HG03159 (cell line): ENCODE data around the gene MIA.
"Not testable (repeated sequence)": the region's sequence is repeated elsewhere in the genome, so short reads cannot be mapped to it uniquely, and the experiment has no call there.

ENCODE experiments used
- ATAC-seq: cut with Tn5 transposase; IDR thresholded peaks from one replicate; pipeline ENCODE4 v1.9.1; 2021; ENCODE audit warnings: mild to moderate bottlenecking, moderate library complexity; ENCODE audit not compliant: unreplicated experiment

The MIA gene

GRCh38 chr19:40802300-40803169 lies 27.2 kb downstream of the MIA start:
- ATAC-seq, result no peak

- ATAC-seq, result no peak
Measured at GRCh38 chr19:40803170-40803856, 28.0 kb downstream of the MIA start.

DNA sequence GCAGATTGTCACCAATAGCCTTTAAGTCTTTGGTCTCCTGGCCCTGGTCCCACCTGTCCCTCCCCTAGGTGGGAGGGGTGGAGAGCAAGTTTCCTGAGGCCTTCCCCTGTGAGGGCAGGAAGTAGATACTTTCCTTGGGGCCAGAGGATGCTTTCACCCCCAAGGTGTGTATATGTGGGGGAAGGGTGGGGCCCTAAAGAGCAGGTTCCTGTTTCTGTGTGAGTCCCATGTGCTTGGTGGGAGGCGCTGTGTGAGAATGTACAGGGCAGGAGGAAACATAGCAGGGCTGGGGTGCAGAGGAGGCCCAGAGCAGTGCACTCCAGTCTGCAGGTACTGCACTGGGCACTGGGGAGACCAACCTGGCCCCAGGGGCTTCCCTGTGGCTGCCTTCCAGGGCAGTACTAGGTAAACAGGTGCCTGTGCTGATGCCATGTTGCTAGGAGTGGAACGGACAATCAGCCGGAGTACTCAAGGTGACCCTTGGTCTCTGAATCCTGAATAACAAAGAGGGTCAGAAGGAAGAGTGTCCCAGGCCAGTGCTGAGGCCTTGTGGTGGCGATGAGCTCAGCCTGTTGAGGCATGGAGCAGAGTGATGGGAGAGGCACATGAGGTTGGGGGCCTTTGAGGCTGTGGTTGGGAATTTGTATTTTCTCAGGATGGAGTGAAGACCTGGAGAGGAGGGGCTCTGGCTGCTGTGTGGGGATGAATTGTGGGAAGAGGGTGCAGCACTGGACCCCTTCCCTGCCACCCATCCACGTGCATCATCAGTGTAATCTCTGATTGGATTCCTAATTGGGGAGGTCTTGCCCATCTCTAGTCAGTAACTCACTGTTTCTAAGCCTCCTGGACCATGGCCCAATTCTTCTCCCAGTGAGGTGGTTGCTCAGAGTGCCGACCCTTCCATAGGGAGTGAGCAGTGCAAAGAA lies 28.8 kb downstream of the MIA start:
- ATAC-seq, result no peak

DNA sequence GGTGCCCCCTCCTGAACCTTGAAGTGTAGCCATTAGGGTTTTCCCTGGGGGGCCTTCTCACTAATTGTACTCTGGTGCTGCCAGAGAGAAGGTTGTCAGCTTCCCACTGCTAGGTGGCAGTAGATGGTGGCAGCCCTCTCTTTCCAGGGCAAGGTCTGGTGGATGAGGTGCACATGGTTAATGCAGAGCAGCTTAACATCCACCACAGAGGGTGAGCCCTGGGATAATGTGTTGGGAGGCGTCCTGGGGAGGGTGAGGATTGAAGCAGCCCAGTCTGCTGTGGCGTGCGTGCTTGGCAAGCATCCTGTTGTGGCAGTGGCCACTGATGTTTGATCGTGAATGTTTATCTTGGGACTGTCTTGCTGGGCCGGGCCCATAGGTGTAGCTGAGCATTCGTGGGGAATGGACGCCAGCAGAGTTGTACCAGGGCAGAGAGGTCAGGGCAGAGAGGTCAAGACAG lies 29.5 kb downstream of the MIA start:
- no peak for ATAC-seq

- ATAC-seq, result no peak
Measured at GRCh38 chr19:40805258-40805868, 30.0 kb downstream of the MIA start.

DNA sequence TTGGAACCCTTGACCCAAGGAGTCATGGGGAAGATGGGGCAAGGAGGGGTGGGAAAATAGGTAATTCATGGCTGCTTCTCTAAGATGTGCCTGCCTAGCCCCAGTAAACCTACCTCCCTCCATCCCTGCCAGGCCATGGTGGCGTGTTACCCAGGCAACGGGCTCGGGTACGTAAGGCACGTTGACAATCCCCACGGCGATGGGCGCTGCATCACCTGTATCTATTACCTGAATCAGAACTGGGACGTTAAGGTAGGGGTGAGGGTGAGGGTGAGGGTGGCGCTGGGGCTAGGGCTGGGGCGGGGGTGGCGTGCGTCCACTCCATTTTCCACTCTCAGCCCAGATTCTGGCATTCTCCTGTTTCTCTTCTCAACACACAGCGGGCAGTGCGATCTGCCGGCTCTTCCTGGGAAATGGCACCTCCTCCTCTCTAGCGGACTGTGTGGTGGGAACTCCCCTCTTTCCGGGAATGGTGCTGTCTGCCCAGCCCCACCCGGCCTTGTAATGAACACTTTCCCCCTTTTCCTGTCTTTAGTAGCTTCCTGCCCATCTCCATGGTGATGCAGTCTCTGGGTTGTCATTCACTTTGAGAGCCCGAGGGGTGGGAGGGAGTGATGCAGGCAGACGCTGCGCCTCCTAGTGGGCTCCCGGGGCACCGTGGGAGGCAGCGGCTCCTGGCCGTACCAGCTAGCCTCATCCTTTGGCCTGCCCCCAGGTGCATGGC lies 31.3 kb downstream of the MIA start:
- ATAC-seq, result peak; percentile 40

DNA sequence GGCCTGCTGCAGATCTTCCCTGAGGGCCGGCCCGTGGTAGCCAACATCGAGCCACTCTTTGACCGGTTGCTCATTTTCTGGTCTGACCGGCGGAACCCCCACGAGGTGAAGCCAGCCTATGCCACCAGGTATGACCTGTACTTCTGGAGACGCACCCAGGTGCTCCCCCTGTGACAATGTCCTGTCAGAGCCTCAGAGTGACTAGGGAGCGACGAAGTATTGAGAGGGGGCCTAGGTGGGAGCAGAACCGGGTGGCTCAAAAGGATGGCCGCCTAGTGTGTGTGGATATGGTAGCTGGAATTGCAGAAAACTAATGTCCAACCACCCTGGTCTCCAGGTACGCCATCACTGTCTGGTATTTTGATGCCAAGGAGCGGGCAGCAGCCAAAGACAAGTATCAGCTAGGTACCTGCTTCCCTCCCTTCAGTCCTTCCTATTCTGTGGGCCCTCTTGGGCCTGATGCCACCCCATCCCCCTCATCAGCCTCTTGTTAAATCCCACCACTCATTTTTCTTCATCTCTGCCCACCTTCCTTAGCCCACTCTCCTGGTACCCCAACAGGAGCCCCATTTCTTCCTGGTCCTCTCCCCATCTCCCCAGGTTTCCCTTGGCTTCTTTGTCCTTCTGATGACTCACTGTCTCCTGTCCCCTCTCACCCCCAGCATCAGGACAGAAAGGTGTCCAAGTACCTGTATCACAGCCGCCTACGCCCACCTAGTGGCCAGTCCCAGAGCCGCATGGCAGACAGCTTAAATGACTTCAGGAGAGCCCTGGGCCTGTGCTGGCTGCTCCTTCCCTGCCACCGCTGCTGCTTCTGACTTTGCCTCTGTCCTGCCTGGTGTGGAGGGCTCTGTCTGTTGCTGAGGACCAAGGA lies 32.1 kb downstream of the MIA start:
- ATAC-seq, result no peak

- ATAC-seq, result no peak
Measured at GRCh38 chr19:40808021-40808325, 32.7 kb downstream of the MIA start.

DNA sequence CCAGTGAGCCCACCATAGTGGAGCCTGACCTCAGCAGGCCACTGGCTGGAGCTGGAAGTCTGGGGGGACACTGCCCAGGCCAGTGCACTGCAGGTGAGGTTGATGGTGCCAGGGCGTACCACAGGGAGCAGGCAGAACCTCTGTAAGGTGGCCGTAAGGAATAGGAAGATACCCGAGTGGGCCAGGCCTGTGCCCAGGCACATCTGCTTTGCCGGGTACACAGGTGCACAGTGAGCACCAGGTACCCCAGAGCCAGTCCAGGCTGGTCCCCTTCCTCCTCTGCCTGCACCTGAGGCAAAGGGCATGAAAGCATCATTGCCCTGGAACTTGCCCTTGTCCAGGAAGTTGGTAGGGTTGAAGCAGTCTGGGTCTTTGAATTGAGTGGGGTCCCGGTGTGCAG lies 33.2 kb downstream of the MIA start:
- no peak for ATAC-seq

- ATAC-seq, result no peak
Measured at GRCh38 chr19:40809358-40810086, 34.2 kb downstream of the MIA start.

DNA sequence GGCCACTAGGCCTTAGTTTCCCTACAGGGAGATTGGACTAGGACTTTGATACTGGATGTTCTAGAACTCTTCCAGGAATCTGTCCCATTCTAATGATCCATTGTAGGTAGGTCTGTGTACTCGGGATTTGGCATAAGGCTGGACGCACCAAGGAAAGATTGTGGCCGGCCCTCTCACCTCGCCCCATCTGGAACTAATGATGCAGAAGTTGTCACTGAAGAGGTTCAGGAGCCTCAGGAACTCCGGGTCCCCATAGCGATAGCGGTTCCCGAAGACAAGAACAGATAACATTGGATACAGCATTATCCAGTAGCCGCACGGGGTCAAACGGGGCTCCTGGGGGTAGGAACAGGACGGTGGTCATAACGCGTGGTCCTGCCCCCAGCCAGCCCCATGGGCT lies 34.8 kb downstream of the MIA start:
- ATAC-seq, result no peak

GRCh38 chr19:40810649-40811408 lies 35.5 kb downstream of the MIA start:
- ATAC-seq, result peak; percentile 56

DNA sequence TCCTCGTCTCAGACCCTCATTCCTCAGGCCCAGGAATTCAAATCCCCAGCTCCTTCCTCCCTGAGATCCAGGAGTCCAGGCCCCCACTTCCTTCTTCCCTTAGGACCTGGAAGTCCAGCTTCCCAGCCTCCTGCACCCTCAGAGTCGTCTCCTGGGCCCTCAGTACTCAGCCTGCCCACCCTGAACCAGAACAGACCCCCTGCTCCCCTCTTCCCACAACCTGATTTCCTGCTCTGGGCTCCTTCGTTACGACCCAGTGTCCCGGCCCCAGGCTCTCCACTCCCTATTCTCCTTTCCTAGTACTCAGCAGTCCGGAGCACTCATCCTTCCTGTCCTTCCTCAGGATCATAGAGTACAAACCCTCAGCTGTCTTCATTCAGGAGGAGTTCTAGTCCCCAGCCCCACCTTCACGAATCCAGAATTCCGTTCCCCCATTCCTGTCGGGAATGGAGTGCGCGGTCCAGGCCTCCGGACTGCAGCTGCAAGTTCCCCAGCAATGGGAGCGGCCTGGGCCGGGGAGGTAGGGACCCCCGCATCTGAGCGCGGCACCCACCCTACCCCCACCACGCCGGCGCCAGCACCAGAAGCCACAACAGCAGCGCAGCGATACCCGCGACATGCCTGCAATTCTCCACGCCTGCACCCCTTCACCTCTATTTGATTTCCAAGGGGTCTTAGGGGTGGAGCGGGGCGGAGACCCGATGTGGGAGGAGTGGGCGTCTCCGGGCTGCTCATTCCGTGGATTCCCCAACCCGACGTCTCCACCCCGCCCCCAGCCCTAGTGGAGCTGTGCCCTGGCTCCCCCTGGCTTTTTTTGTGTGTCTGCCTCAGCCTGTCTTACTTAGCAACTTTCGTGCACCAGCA lies 36.4 kb downstream of the MIA start:
- no peak for ATAC-seq

DNA sequence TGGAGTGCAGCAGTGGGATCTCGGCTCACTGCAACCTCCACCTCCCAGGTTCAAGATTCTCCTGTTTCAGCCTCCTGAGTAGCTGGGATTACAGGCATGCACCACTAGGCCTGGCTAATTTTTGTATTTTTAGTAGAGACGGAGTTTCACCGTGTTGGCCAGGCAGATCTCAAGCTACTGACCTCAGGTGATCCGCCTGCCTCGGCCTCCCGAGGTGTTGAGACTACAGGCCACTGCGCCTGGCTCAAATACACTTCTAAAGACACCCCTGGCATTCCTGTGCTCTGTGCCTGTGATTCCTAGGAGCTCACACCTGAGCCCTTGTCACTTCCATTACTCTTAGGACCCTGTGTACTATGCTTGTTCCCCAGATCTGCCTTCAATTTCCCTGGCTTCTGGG lies 37.2 kb downstream of the MIA start:
- not testable (repeated sequence) for ATAC-seq

DNA sequence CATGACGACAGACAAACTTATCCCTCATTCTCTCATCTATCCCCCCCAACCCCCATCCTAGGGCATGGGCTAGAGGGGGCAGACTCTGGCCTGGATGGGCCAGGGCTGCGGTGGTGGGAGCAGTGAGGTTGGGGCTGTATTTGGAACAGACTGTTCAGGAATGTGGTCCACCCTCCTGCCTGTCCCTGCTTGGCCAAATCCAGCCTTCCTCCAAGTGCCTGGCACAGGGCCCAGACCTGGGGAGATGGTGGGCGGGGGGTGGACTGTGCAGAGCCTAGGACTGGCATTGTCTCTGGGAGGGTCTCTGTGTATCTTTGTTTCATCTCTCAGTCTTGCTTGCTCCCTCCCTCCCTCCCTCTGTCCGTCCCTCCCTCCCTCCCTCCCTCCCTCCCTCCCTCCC lies 37.9 kb downstream of the MIA start:
- no peak for ATAC-seq

GRCh38 chr19:40815223-40815622 lies 39.9 kb downstream of the MIA start:
- ATAC-seq, result no peak
